Thyroid gland (tissue), 4 donors: ENCODE measurements around the gene TMIGD2.
"Not testable (repeated sequence)": the region's sequence is repeated elsewhere in the genome, so short reads cannot be mapped to it uniquely, and the experiment has no call there.

Experiments
- POLR2A ChIP-seq, 2 donors: fragments of 450-650 bp; IDR thresholded peaks; one replicate each; pipeline ENCODE4 v1.6.1; 2017; ENCODE audit warnings: antibody characterized with exemption in 2 of 2, mild to moderate bottlenecking in 2 of 2, moderate library complexity in 1 of 2
- TF ChIP-seq, protein P1 (sequence below), 6 experiments: fragments of 200-600 bp in 3 of 6; fragments of 450-650 bp in 3 of 6; sonication (generic) in 3 of 6; IDR thresholded peaks; one replicate each; pipeline ENCODE4 v1.5.1; 2016 to 2019; ENCODE audit warnings: antibody characterized with exemption in 6 of 6, mild to moderate bottlenecking in 2 of 6, inconsistent platforms in 1 of 6, moderate library complexity in 1 of 6

DNA sequence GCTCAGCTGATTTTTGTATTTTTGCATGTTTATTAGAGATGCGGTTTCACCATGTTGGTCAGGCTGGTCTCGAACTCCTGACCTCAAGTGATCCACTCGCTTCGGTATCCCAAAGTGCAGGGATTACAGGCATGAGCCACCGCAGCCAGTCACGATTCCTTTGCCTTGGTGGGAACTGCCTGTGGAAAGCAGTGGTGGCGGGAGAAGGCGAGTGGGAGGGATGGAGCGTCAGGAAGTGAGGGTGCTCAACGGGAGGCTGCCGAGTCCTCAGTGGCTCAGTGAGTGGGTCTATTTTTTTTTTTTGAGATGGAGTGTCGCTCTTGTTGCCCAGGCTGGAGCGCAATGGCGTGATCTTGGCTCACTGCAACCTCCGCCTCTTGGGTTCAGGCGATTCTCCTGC is 47.0 kb upstream of the TMIGD2 start:
- TF ChIP-seq POLR2A (IDR thresholded peaks at IDR 0.05), result not testable (repeated sequence)
- TF ChIP-seq, protein P1, sequence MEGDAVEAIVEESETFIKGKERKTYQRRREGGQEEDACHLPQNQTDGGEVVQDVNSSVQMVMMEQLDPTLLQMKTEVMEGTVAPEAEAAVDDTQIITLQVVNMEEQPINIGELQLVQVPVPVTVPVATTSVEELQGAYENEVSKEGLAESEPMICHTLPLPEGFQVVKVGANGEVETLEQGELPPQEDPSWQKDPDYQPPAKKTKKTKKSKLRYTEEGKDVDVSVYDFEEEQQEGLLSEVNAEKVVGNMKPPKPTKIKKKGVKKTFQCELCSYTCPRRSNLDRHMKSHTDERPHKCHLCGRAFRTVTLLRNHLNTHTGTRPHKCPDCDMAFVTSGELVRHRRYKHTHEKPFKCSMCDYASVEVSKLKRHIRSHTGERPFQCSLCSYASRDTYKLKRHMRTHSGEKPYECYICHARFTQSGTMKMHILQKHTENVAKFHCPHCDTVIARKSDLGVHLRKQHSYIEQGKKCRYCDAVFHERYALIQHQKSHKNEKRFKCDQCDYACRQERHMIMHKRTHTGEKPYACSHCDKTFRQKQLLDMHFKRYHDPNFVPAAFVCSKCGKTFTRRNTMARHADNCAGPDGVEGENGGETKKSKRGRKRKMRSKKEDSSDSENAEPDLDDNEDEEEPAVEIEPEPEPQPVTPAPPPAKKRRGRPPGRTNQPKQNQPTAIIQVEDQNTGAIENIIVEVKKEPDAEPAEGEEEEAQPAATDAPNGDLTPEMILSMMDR (IDR thresholded peaks at IDR 0.05), result not testable (repeated sequence)
